Right renal pelvis (tissue), 4 donors: ENCODE data around the gene STRC. TPM values are rescaled to one million over a fixed set of nuclear protein-coding genes. Genes with fewer than 3 reads are reported as not detected.
"Not testable (repeated sequence)": the region's sequence is repeated elsewhere in the genome, so short reads cannot be mapped to it uniquely, and the experiment has no call there.

Experiments
- DNase-seq, 4 donors: peaks; one replicate each; pipeline ENCODE4 v3.0.0-alpha.2; 2013; ENCODE audit warnings: low read depth in 4 of 4, low spot score in 3 of 4, missing footprints in 1 of 4
- polyA plus RNA-seq, 4 donors: library from polyadenylated mRNA; unstranded; fragments of 120-200 nt; gene quantifications; one replicate each; pipeline ENCODE4 v1.2.1, GENCODE V29; 2013; ENCODE audit not compliant: insufficient read length in 4 of 4

Gene STRC
- polyA plus RNA-seq, 4 donors, result 0.35 to 1.7 (median 0.92) TPM

GRCh38 chr15:43566615-43567014 lies 52.0 kb downstream of the STRC start:
- DNase-seq, result not testable (repeated sequence)

- not testable (repeated sequence) for DNase-seq
These were observed 54.8 kb downstream of the STRC start for GRCh38 chr15:43563793-43564192.

- not testable (repeated sequence) for DNase-seq
These were observed 55.8 kb downstream of the STRC start for GRCh38 chr15:43562753-43563152.

GRCh38 chr15:43552986-43553385 lies 65.6 kb downstream of the STRC start:
- DNase-seq, result no peak

- DNase-seq, result no peak
These were observed 66.3 kb downstream of the STRC start for GRCh38 chr15:43552256-43552655.

GRCh38 chr15:43550527-43551363 lies 67.9 kb downstream of the STRC start:
- DNase-seq, result no peak

Other genes with a start within 250 kb of the STRC start
- gene ZSCAN29, start 247.8 kb downstream of the STRC start, polyA plus RNA-seq, result 10 to 100 TPM; 24.5 to 28.7 (median 26.3) TPM
- gene TUBGCP4, start 247.7 kb downstream of the STRC start, polyA plus RNA-seq, result 10 to 100 TPM; 21.4 to 24.2 (median 23.3) TPM
- 10 to 100 TPM; 67.7 to 78.1 (median 72.6) TPM for gene TP53BP1, start 125.6 kb downstream of the STRC start, polyA plus RNA-seq
- gene MAP1A, start 101.2 kb downstream of the STRC start, polyA plus RNA-seq, result 1 to 10 TPM; 7.5 to 8.9 (median 8.3) TPM
- 10 to 100 TPM; 19.3 to 24.8 (median 22.8) TPM for gene PPIP5K1, start 28.6 kb downstream of the STRC start, polyA plus RNA-seq
- gene CKMT1B, start 24.8 kb downstream of the STRC start, polyA plus RNA-seq, result 1 to 10 TPM; 2.5 to 4.2 (median 3.1) TPM
- 1 to 10 TPM; 2.1 to 6.9 (median 4.2) TPM for gene CATSPER2, start 30.0 kb upstream of the STRC start, polyA plus RNA-seq
- 1 to 10 TPM in 3 of 4 donors, under 1 TPM in 1; 0.84 to 3.1 (median 1.7) TPM for gene CKMT1A, start 75.1 kb upstream of the STRC start, polyA plus RNA-seq
- gene PDIA3, start 127.6 kb upstream of the STRC start, polyA plus RNA-seq, result 100 to 1,000 TPM; 595 to 674 (median 634) TPM
- gene ELL3, start 158.2 kb upstream of the STRC start, polyA plus RNA-seq, result 1 to 10 TPM; 2.9 to 3.9 (median 3.1) TPM
- 100 to 1,000 TPM; 602 to 717 (median 629) TPM for gene SERF2, start 173.5 kb upstream of the STRC start, polyA plus RNA-seq
- gene SERINC4, start 181.4 kb upstream of the STRC start, polyA plus RNA-seq, result under 1 TPM in 1 of 4 donors, not detected in 3; 0.26 TPM
- gene HYPK, start 181.8 kb upstream of the STRC start, polyA plus RNA-seq, result 10 to 100 TPM in 3 of 4 donors, 1 to 10 TPM in 1; 8.6 to 13.6 (median 11.3) TPM
- 10 to 100 TPM; 63.6 to 69.5 (median 67.2) TPM for gene MFAP1, start 205.9 kb upstream of the STRC start, polyA plus RNA-seq
- 10 to 100 TPM; 13.4 to 14.9 (median 14.7) TPM for gene WDR76, start 208.2 kb upstream of the STRC start, polyA plus RNA-seq